H1 (cell line): ENCODE data around the gene KRT80. TPM values are rescaled to one million over a fixed set of nuclear protein-coding genes. Genes with fewer than 3 reads are reported as not detected.

Experiments used
- CTCF ChIA-PET: fragments of 300-600 bp; sonication (Branson Sonifier 250); formaldehyde crosslinking; loops from one replicate; lab custom pipeline; 2021; ENCODE audit not compliant: partially characterized antibody; lab: Charles Lee
- POLR2A ChIA-PET: fragments of 300-600 bp; sonication (Branson Sonifier 250); formaldehyde crosslinking; loops from one replicate; lab custom pipeline; 2021; ENCODE audit warnings: inconsistent platforms; ENCODE audit not compliant: partially characterized antibody; lab: Charles Lee
- DNase-seq, 2 experiments: peaks; one replicate each; pipeline versions ENCODE4 v3.0.0 to v3.0.0-alpha.2; 2010 to 2022; ENCODE audit warnings: low spot score in 2 of 2, low read depth in 1 of 2, mixed read lengths in 1 of 2
- FAIRE-seq: peaks from 2 replicates; lab custom pipeline; 2011; peaks lifted over from hg19 to GRCh38; lab: Jason Lieb, UNC
- H2AFZ ChIP-seq: 2 replicates; pipeline ENCODE4 v1.8.1; 2012; ENCODE audit warnings: low read length, inconsistent platforms
- H2AK5ac ChIP-seq: 2 replicates; pipeline ENCODE4 v1.6.1; 2013; ENCODE audit warnings: low read depth, low read length
- H2BK120ac ChIP-seq: replicated peaks from 2 replicates; pipeline ENCODE3; 2013; ENCODE audit warnings: low read depth, low read length, inconsistent platforms
- H2BK12ac ChIP-seq: 2 replicates; pipeline ENCODE4 v1.6.1; 2013; ENCODE audit warnings: low read depth, low read length
- H2BK15ac ChIP-seq: 2 replicates; pipeline ENCODE4 v1.6.1; 2013; ENCODE audit warnings: low read length
- H2BK20ac ChIP-seq: 2 replicates; pipeline ENCODE4 v1.6.1; 2013; ENCODE audit warnings: low read length
- H2BK5ac ChIP-seq: 2 replicates; pipeline ENCODE4 v1.6.1; 2013; ENCODE audit warnings: low read depth, low read length
- H3K14ac ChIP-seq: 2 replicates; pipeline ENCODE4 v1.6.1; 2013; ENCODE audit warnings: inconsistent platforms; ENCODE audit not compliant: insufficient read length
- H3K18ac ChIP-seq: 2 replicates; pipeline ENCODE4 v1.6.1; 2013; ENCODE audit warnings: low read length; ENCODE audit errors: extremely low read depth
- H3K23ac ChIP-seq: 2 replicates; pipeline ENCODE4 v1.6.1; 2013; ENCODE audit warnings: inconsistent platforms; ENCODE audit not compliant: insufficient read length
- H3K23me2 ChIP-seq: 2 replicates; pipeline ENCODE4 v1.6.1; 2013; ENCODE audit warnings: low read depth, low read length
- H3K27ac ChIP-seq: 2 replicates; pipeline ENCODE4 v1.6.1; 2011; ENCODE audit warnings: low read depth, low read length, inconsistent platforms
- H3K27me3 ChIP-seq, 4 experiments: replicated peaks in 1 of 4; 1 replicate in 1 of 4; 2 replicates in 3 of 4; pipeline versions ENCODE4 v1.6.1 to v1.8.1; 2011 to 2013; ENCODE audit warnings: low read length in 3 of 4, mild to moderate bottlenecking in 3 of 4, inconsistent platforms in 2 of 4, mixed read lengths in 2 of 4, moderate library complexity in 1 of 4; ENCODE audit not compliant: control insufficient read depth in 3 of 4, insufficient read depth in 3 of 4; ENCODE audit errors: extremely low read depth in 1 of 4
- H3K36me3 ChIP-seq, 4 experiments: 2 replicates each; pipeline versions ENCODE4 v1.6.1 to v1.8.1; 2011 to 2013; ENCODE audit warnings: mild to moderate bottlenecking in 4 of 4, low read length in 3 of 4, moderate library complexity in 2 of 4, control low read depth in 1 of 4, inconsistent platforms in 1 of 4; ENCODE audit not compliant: insufficient read depth in 4 of 4, control insufficient read depth in 2 of 4
- H3K4ac ChIP-seq: replicated peaks from 2 replicates; pipeline ENCODE3; 2013; ENCODE audit warnings: low read length, low read depth, mixed read lengths, inconsistent platforms; ENCODE audit not compliant: insufficient read length
- H3K4me1 ChIP-seq, 4 experiments: replicated peaks in 1 of 4; 1 replicate in 1 of 4; 2 replicates in 3 of 4; pipeline versions ENCODE4 v1.6.1 to v1.8.1; 2011 to 2013; ENCODE audit warnings: low read length in 3 of 4, inconsistent platforms in 2 of 4, mixed read lengths in 1 of 4; ENCODE audit not compliant: insufficient read depth in 4 of 4, control insufficient read depth in 3 of 4
- H3K4me2 ChIP-seq, 2 experiments: 2 replicates each; pipeline versions ENCODE4 v1.6.1 to v1.8.1; 2011 to 2013; ENCODE audit warnings: low read depth in 2 of 2, low read length in 2 of 2, control low read depth in 1 of 2, inconsistent platforms in 1 of 2, mild to moderate bottlenecking in 1 of 2; ENCODE audit not compliant: insufficient read depth in 1 of 2
- H3K4me3 ChIP-seq, 4 experiments: fragments of 200-600, 300-600 bp in 1 of 4; sonication (generic), shearing (Covaris generic), sonication (Bioruptor Twin) in 1 of 4; 2 replicates each; pipeline versions ENCODE4 v1.5.1 to v1.8.1; 2011 to 2016; ENCODE audit warnings: low read length in 4 of 4, low read depth in 3 of 4, control low read depth in 2 of 4, inconsistent platforms in 2 of 4, mild to moderate bottlenecking in 2 of 4, mixed read lengths in 1 of 4, moderate library complexity in 1 of 4; ENCODE audit not compliant: insufficient read depth in 2 of 4; ENCODE audit errors: extremely low read depth in 1 of 4
- H3K56ac ChIP-seq: replicated peaks from 2 replicates; pipeline ENCODE3; 2013; ENCODE audit warnings: low read depth, mild to moderate bottlenecking, mixed read lengths, low read length, inconsistent platforms; ENCODE audit not compliant: insufficient read length
- H3K79me1 ChIP-seq: 2 replicates; pipeline ENCODE4 v1.6.1; 2013; ENCODE audit warnings: low read depth, low read length, control low read depth
- H3K79me2 ChIP-seq, 2 experiments: 2 replicates each; pipeline versions ENCODE4 v1.6.1 to v1.8.1; 2012 to 2013; ENCODE audit warnings: low read length in 2 of 2, mild to moderate bottlenecking in 2 of 2, inconsistent platforms in 1 of 2; ENCODE audit not compliant: insufficient read depth in 2 of 2, control insufficient read depth in 1 of 2
- H3K9ac ChIP-seq, 4 experiments: replicated peaks in 1 of 4; 1 replicate in 1 of 4; 2 replicates in 3 of 4; pipeline versions ENCODE4 v1.6.1 to v1.8.1; 2011 to 2013; ENCODE audit warnings: low read depth in 3 of 4, low read length in 3 of 4, control low read depth in 2 of 4, mild to moderate bottlenecking in 2 of 4, moderate library complexity in 2 of 4, inconsistent platforms in 1 of 4; ENCODE audit errors: extremely low read depth in 1 of 4
- H3K9me3 ChIP-seq, 2 experiments: 2 replicates each; pipeline versions ENCODE4 v1.6.1 to v1.8.1; 2012 to 2013; ENCODE audit warnings: mild to moderate bottlenecking in 2 of 2, moderate library complexity in 2 of 2, control low read depth in 1 of 2, inconsistent platforms in 1 of 2, low read depth in 1 of 2, low read length in 1 of 2, mixed read lengths in 1 of 2; ENCODE audit not compliant: insufficient read depth in 2 of 2
- H4K20me1 ChIP-seq, 2 experiments: replicated peaks in 1 of 2; 2 replicates each; pipeline versions ENCODE3 to v1.8.1; 2011 to 2013; ENCODE audit warnings: inconsistent platforms in 2 of 2, low read length in 2 of 2, mild to moderate bottlenecking in 1 of 2; ENCODE audit not compliant: insufficient read depth in 2 of 2, control insufficient read depth in 1 of 2
- H4K5ac ChIP-seq: 2 replicates; pipeline ENCODE4 v1.6.1; 2013; ENCODE audit warnings: low read length, low read depth, mixed read lengths, inconsistent platforms; ENCODE audit not compliant: insufficient read length
- H4K8ac ChIP-seq: 2 replicates; pipeline ENCODE4 v1.8.0; 2013; ENCODE audit warnings: mild to moderate bottlenecking, moderate library complexity, low read length, inconsistent platforms; ENCODE audit not compliant: insufficient read depth; ENCODE audit errors: extremely low read depth
- H4K91ac ChIP-seq: replicated peaks from 2 replicates; pipeline ENCODE3; 2013; ENCODE audit warnings: low read length, mixed read lengths, inconsistent platforms; ENCODE audit not compliant: insufficient read length
- CEBPB ChIP-seq: IDR thresholded peaks from 2 replicates; pipeline ENCODE4 v1.6.1; 2012; ENCODE audit warnings: low read depth, low read length
- CREB1 ChIP-seq: IDR thresholded peaks from 2 replicates; pipeline ENCODE4 v1.6.1; 2012; ENCODE audit warnings: inconsistent platforms
- EP300 ChIP-seq, 2 experiments: IDR thresholded peaks; 1 replicate in 1 of 2; 2 replicates in 1 of 2; pipeline ENCODE4 v1.6.1; 2011 to 2012; ENCODE audit warnings: low read depth in 2 of 2, low read length in 2 of 2, mild to moderate bottlenecking in 2 of 2, borderline replicate concordance in 1 of 2, inconsistent platforms in 1 of 2, moderate library complexity in 1 of 2
- GTF2F1 ChIP-seq: IDR thresholded peaks from 2 replicates; pipeline ENCODE4 v1.6.1; 2012; ENCODE audit warnings: low read depth, low read length, improper control_type of control experiment, borderline replicate concordance
- HDAC2 ChIP-seq, 2 experiments: fragments of 300-600 bp in 1 of 2; sonication (generic) in 1 of 2; IDR thresholded peaks; 2 replicates each; pipeline ENCODE4 v1.6.1; 2011 to 2012; ENCODE audit warnings: low read depth in 2 of 2, low read length in 2 of 2, mild to moderate bottlenecking in 2 of 2, moderate library complexity in 2 of 2, borderline replicate concordance in 1 of 2, inconsistent platforms in 1 of 2
- JUND ChIP-seq: IDR thresholded peaks from 2 replicates; pipeline ENCODE4 v1.6.1; 2011; ENCODE audit warnings: mild to moderate bottlenecking, improper control_type of control experiment, low read length
- KDM1A ChIP-seq: fragments of 200-600, 300-600 bp; sonication (generic); IDR thresholded peaks from 2 replicates; pipeline ENCODE4 v1.7.1; 2016; ENCODE audit warnings: mild to moderate bottlenecking, low read length, borderline replicate concordance
- MAFK ChIP-seq: IDR thresholded peaks from 2 replicates; pipeline ENCODE4 v1.6.1; 2012; ENCODE audit warnings: low read depth, mild to moderate bottlenecking, improper control_type of control experiment, low read length
- RAD21 ChIP-seq, 2 experiments: IDR thresholded peaks in 1 of 2; conservative IDR thresholded peaks in 1 of 2; 2 replicates each; pipeline ENCODE4 v1.6.1; 2011; ENCODE audit warnings: low read depth in 2 of 2, low read length in 2 of 2, improper control_type of control experiment in 1 of 2, inconsistent platforms in 1 of 2, mild to moderate bottlenecking in 1 of 2, moderate library complexity in 1 of 2
- RNF2 ChIP-seq: fragments of 200-900, 300-1000 bp; sonication (generic); IDR thresholded peaks from 2 replicates; pipeline ENCODE4 v1.7.1; 2016; ENCODE audit warnings: borderline replicate concordance, low read depth, mild to moderate bottlenecking, antibody characterized with exemption, low read length; ENCODE audit not compliant: poor library complexity, severe bottlenecking; ENCODE audit errors: missing control alignments
- SIRT6 ChIP-seq: IDR thresholded peaks from one replicate; pipeline ENCODE4 v1.7.1; 2012; ENCODE audit warnings: low read length, inconsistent platforms
- SIX5 ChIP-seq: IDR thresholded peaks from 2 replicates; pipeline ENCODE4 v1.6.1; 2011; ENCODE audit warnings: mild to moderate bottlenecking, low read depth, low read length
- SRF ChIP-seq: IDR thresholded peaks from 2 replicates; pipeline ENCODE4 v1.6.1; 2011; ENCODE audit warnings: mild to moderate bottlenecking, low read depth, low read length, moderate library complexity
- YY1 ChIP-seq: IDR thresholded peaks from 2 replicates; pipeline ENCODE4 v1.6.1; 2011; ENCODE audit warnings: low read depth, mild to moderate bottlenecking, low read length
- WGBS, 2 experiments: shearing (Covaris generic) in 1 of 2; methylation state at CpG; one replicate each; pipeline versions ENCODE4 v1.1.6 to v1.1.7; 2013 to 2015; ENCODE audit warnings: low lambda C conversion rate in 2 of 2, mixed read lengths in 2 of 2, inconsistent platforms in 1 of 2, low coverage in 1 of 2, missing lambda C conversion rate in 1 of 2; ENCODE audit not compliant: insufficient replicate concordance in 2 of 2, insufficient coverage in 1 of 2, insufficient read length in 1 of 2; ENCODE audit errors: extremely low coverage in 1 of 2, missing lambda C conversion rate in 1 of 2; 5-methylcytosine and 5-hydroxymethylcytosine counted together
- polyA plus RNA-seq, 7 experiments: library from polyadenylated mRNA; depleted of rRNA in 3 of 7; stranded (reverse) in 5 of 7; unstranded in 2 of 7; fragments of >200 nt in 5 of 7; fragments of 200-250 nt in 2 of 7; gene quantifications; 1 replicate in 5 of 7; 2 replicates in 1 of 7; 4 replicates in 1 of 7; pipeline versions ENCODE4 v1.2.1 to v1.2.3, GENCODE V29; 2011 to 2013; ENCODE audit warnings: missing spikeins in 2 of 7, mixed read lengths in 2 of 7
- total RNA-seq: library from RNA; stranded (reverse); fragmentation: NEBNext Ultra II Directional; extraction: Animal tissue kit (Norgen Biotek cat#: 25700); gene quantifications from 2 replicates; pipeline ENCODE4 v1.2.1, GENCODE V29; 2021

The KRT80 gene
- total and polyA plus RNA-seq, 2 of the 8 experiments (the other 6 are each of a cell fraction or from before 2014, with no cell fraction given) = 0.05 TPM; not detected in 1

DNA sequence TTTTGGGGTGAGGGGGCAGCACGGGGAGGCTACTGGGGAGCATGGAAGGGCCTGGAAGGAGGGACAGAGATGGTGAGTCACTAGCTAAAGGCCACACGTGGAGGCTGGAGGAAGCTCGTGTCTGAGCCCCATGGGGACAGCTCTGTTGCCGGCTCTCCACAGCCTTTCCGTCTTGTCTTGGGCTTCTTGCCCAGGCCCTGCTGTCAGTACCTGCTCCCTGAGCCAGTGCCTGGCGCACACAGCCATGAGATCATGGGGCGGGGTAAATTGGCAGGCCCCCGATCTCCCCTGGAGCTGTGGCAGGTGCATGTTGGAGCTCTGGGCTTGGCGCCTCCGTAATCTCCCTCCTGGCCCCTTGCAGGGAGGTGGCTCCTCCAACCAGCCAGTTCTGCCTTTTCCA lies 16.1 kb upstream of the KRT80 start:
- FAIRE-seq = no peak
- Histone ChIP-seq H3K36me3 (no peaks in the 10 kb centered on the region), H2BK120ac (no peak overlapping the region), H2BK5ac (no peak overlapping the region; the same call in 1 of the 2 replicates), H2BK20ac (no peak overlapping the region), H3K23me2 (no peaks in the 10 kb centered on the region), H3K14ac (no peak overlapping the region), H2BK12ac (no peak overlapping the region), H4K8ac (no peak overlapping the region), H2AFZ (no peak overlapping the region), H3K4me3 (no peak overlapping the region), H3K27me3 (no peaks in the 10 kb centered on the region), H3K4me1 (peaks cover 0 to 7% (median 2%) of the 10 kb centered on the region in 4 experiments; a peak in 3 of 7 replicates), H3K56ac (no peak overlapping the region), H4K91ac (no peak overlapping the region), H3K79me1 (no peaks in the 10 kb centered on the region), H3K9me3 (no peaks in the 10 kb centered on the region), H4K5ac (no peak overlapping the region), H3K27ac (no peak overlapping the region), H3K79me2 (no peaks in the 10 kb centered on the region), H3K18ac (no peak overlapping the region), H3K4ac (no peak overlapping the region), H2AK5ac (no peak overlapping the region), H4K20me1 (no peaks in the 10 kb centered on the region), H3K23ac (no peak overlapping the region), H2BK15ac (no peak overlapping the region), H3K9ac (no peak overlapping the region), H3K4me2 (no peak overlapping the region)
- no peak for DNase-seq
- POLR2A ChIA-PET = interaction anchor here (1.1 to 1.6 kb wide), 3 partner anchors 8 to 28 kb away, joined by 3 to 5 read pairs (median 3); no protein-coding TSS in a partner anchor
- WGBS, 2 experiments = 67% methylated on average over 10 of the region's 10 CpGs; no CpG with 5 or more reads in 1 of the 2 experiments
- CTCF ChIA-PET = interaction anchor here (0.6 to 13.2 kb wide), 12 partner anchors 8 to 670 kb away, joined by 3 to 146 read pairs (median 10); partner anchors contain the start of gene KRT86
- TF ChIP-seq SIX5 (no peak), KDM1A (no peak), HDAC2 (IDR thresholded peaks at IDR 0.05; ENCODE audit: borderline replicate concordance in 1 of 2, low read depth in 2 of 2, low read length in 2 of 2) (no peak), CREB1 (no peak), RNF2 (no peak), EP300 (IDR thresholded peaks at IDR 0.05; ENCODE audit: borderline replicate concordance in 1 of 2, low read depth in 2 of 2, low read length in 2 of 2) (no peak), CEBPB (no peak), SIRT6 (no peak), YY1 (no peak), GTF2F1 (no peak), JUND (no peak), RAD21 (IDR thresholded peaks at IDR 0.05 in 1 of 2, conservative IDR thresholded peaks at IDR 0.05 in 1 of 2; ENCODE audit: low read depth in 2 of 2, low read length in 2 of 2) (no peak), SRF (no peak), MAFK (no peak)
